Erythroblast (primary cell): ENCODE data around the gene MRPL50.

Source experiments
- GATA1 ChIP-seq: IDR thresholded peaks from 2 replicates; pipeline ENCODE4 v1.6.1; 2011; ENCODE audit warnings: low read depth, mild to moderate bottlenecking, control low read depth, low read length, moderate library complexity
- POLR2A ChIP-seq: IDR thresholded peaks from 2 replicates; pipeline ENCODE4 v1.6.1; 2011; ENCODE audit warnings: mild to moderate bottlenecking, low read length

DNA sequence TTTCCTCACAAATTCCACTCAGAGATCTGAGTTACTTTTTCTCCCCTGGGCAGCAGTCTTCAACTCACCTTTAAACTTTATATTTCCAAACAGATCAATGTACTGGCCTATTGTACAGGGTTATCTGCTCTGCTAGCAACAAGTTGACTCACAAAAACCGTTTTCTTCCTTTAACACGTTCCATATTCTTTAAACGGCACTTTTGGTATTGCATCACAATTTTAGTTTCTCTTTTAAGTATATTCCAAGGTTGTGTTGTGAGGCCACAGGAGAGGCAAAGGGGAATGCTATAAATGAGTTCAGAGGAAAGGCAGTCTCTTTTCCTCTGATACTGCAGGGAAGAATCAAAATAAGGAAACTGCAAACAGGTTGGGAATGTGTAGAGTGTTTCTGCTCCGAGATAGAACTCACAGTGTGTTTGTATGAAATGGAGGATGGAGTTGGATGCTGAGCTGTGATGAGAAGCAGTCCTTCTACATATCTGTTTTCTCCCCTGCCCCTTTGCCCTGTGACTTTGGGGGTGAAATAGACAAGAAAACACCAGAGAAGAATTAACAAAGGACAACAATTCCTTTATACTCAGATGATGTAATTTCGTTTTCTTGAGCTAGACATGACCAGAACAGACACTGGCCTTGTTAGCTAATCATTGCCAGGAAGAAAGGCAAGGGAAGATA lies 47.1 kb upstream of the MRPL50 start:
- no peak for TF ChIP-seq POLR2A
- TF ChIP-seq GATA1 = no peak
